Adrenal gland (tissue), 5 donors: ENCODE data around the gene CLDN11.

ENCODE experiments used
- POLR2A ChIP-seq, 2 donors: fragments of 450-650 bp; IDR thresholded peaks; one replicate each; pipeline ENCODE4 v1.6.1; 2017; ENCODE audit warnings: antibody characterized with exemption in 2 of 2, mild to moderate bottlenecking in 2 of 2, moderate library complexity in 1 of 2
- TF ChIP-seq, protein P1 (sequence below), 6 experiments: fragments of 450-650 bp in 4 of 6; fragments of 200-600 bp in 2 of 6; sonication (generic) in 1 of 6; IDR thresholded peaks; 1 replicate in 5 of 6; 2 replicates in 1 of 6; pipeline versions ENCODE4 v1.5.1 to v1.8.0; 2016 to 2021; ENCODE audit warnings: antibody characterized with exemption in 6 of 6, mild to moderate bottlenecking in 2 of 6, moderate library complexity in 1 of 6
- donor health status: DM: no; HTN: no; CAD: no.

DNA sequence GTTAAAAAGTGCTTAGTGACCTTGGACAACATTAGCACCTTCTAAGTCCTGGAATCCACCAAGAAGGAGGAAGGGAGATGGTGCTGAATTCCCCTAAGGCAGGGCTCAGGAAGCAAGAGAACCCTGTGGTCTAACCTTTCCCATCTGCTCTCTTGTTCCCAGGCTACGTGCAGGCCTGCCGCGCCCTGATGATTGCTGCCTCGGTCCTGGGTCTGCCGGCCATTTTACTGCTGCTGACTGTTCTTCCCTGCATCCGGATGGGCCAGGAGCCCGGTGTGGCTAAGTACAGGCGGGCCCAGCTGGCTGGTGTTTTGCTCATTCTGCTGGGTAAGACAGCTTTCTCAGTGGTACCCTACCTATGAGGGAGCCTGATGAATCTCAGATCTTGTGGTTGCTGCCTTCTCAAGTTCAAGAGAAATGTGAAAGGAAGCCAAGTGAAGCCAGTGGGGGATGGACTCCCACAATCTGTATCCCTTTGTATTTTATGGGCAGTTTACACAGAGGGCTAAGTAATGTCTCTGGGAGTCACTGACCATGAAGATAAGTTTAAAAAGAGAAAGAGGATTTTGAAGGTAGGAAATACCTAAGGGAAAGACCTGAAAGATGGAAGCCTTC lies 4.4 kb downstream of the CLDN11 start:
- TF ChIP-seq POLR2A (IDR thresholded peaks at IDR 0.05), result no peak
- TF ChIP-seq, protein P1, sequence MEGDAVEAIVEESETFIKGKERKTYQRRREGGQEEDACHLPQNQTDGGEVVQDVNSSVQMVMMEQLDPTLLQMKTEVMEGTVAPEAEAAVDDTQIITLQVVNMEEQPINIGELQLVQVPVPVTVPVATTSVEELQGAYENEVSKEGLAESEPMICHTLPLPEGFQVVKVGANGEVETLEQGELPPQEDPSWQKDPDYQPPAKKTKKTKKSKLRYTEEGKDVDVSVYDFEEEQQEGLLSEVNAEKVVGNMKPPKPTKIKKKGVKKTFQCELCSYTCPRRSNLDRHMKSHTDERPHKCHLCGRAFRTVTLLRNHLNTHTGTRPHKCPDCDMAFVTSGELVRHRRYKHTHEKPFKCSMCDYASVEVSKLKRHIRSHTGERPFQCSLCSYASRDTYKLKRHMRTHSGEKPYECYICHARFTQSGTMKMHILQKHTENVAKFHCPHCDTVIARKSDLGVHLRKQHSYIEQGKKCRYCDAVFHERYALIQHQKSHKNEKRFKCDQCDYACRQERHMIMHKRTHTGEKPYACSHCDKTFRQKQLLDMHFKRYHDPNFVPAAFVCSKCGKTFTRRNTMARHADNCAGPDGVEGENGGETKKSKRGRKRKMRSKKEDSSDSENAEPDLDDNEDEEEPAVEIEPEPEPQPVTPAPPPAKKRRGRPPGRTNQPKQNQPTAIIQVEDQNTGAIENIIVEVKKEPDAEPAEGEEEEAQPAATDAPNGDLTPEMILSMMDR (IDR thresholded peaks at IDR 0.05), result no peak
